OCI-LY3 (cell line): Measurements from ENCODE around the gene GJD3.

ENCODE experiments used
- EZH2phosphoT487 ChIP-seq: fragments of 200-600 bp; shearing (Covaris generic); IDR thresholded peaks from 2 replicates; pipeline ENCODE4 v1.6.1; 2018; ENCODE audit warnings: antibody characterized with exemption, mixed run types, low read depth
- TF ChIP-seq, protein P1 (sequence below): fragments of 200-600, 300-600 bp; sonication (generic); IDR thresholded peaks from 2 replicates; pipeline ENCODE4 v1.5.1; 2014; ENCODE audit warnings: antibody characterized with exemption, low read length, low read depth

DNA sequence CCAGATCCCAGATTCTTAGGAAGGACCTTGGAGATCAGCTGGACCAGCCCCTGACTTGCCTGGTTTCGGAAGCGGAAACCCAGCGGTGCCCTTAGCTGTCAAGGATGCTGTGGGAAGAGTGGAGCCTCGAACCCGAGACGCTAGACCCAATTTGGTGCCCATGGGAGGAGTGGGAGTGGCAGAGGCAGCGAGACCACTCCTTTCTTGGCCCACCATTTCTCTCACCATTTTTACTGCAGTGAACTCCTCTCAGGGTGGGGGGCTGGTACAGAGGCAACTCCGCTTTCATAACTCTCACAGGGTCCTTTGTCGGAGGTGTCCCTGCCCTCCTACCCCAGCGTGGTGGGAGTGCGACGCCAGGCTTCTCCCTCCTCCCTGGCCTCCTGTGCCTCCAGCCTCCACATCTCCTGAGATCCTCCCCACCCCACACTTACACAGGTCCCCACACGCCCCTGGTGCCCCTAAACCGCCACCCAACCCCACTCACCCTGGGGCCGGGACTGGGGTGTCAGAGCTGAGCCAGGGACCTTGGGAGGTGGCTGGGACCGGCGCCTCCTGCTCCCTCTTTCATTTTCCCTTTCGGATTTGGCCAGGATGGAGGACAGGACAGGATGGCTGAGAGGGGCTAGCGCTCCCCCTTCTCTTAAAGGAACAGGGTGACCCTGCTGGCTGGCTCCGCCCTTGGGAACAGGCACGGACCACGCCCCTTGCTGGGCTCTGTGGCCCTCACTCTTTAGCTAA is at the start of gene GJD3:
- TF ChIP-seq, protein P1, sequence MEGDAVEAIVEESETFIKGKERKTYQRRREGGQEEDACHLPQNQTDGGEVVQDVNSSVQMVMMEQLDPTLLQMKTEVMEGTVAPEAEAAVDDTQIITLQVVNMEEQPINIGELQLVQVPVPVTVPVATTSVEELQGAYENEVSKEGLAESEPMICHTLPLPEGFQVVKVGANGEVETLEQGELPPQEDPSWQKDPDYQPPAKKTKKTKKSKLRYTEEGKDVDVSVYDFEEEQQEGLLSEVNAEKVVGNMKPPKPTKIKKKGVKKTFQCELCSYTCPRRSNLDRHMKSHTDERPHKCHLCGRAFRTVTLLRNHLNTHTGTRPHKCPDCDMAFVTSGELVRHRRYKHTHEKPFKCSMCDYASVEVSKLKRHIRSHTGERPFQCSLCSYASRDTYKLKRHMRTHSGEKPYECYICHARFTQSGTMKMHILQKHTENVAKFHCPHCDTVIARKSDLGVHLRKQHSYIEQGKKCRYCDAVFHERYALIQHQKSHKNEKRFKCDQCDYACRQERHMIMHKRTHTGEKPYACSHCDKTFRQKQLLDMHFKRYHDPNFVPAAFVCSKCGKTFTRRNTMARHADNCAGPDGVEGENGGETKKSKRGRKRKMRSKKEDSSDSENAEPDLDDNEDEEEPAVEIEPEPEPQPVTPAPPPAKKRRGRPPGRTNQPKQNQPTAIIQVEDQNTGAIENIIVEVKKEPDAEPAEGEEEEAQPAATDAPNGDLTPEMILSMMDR = no peak
- no peak for TF ChIP-seq EZH2phosphoT487
